GM03348 (cell line): ENCODE results near the gene SEMA3B.

Source experiments
- DNase-seq: peaks from one replicate; pipeline ENCODE4 v3.0.0; 2012; ENCODE audit warnings: low spot score

SEMA3B gene

GRCh38 chr3:50317300-50317699 lies 48.4 kb downstream of the SEMA3B start:
- no peak for DNase-seq

- no peak for DNase-seq
Measured at GRCh38 chr3:50318163-50318562, 49.2 kb downstream of the SEMA3B start.

GRCh38 chr3:50318615-50319014 lies 49.7 kb downstream of the SEMA3B start:
- DNase-seq: no peak

- no peak for DNase-seq
Measured at GRCh38 chr3:50319181-50319893, 50.4 kb downstream of the SEMA3B start.

- no peak for DNase-seq
Measured at GRCh38 chr3:50319894-50320625, 51.1 kb downstream of the SEMA3B start.

GRCh38 chr3:50320853-50321335 lies 51.9 kb downstream of the SEMA3B start:
- peak; percentile 92 for DNase-seq

GRCh38 chr3:50321336-50322114 lies 52.6 kb downstream of the SEMA3B start:
- DNase-seq: peak; percentile 94

- no peak for DNase-seq
Measured at GRCh38 chr3:50322115-50322385, 53.1 kb downstream of the SEMA3B start.

GRCh38 chr3:50322386-50323091 lies 53.6 kb downstream of the SEMA3B start, which contains the start of gene HYAL2:
TSS of gene HYAL2 (minus strand) at chr3:50322745. CDS start at chr3:50320489, 2,256 bp downstream.
- no peak for DNase-seq

GRCh38 chr3:50323092-50323600 lies 54.2 kb downstream of the SEMA3B start:
- DNase-seq: no peak

- no peak for DNase-seq
Measured at GRCh38 chr3:50323614-50324199, 54.8 kb downstream of the SEMA3B start.

GRCh38 chr3:50324351-50325112 lies 55.6 kb downstream of the SEMA3B start:
- DNase-seq: peak; percentile 82

- DNase-seq: no peak
Measured at GRCh38 chr3:50325113-50325480, 56.1 kb downstream of the SEMA3B start.

GRCh38 chr3:50325497-50326181 lies 56.7 kb downstream of the SEMA3B start:
- no peak for DNase-seq

GRCh38 chr3:50326182-50326541 lies 57.2 kb downstream of the SEMA3B start:
- DNase-seq: no peak

GRCh38 chr3:50327129-50327528 lies 58.2 kb downstream of the SEMA3B start:
- DNase-seq: no peak
